Naive thymus-derived CD4-positive, alpha-beta T cell (primary cell): Measurements from ENCODE around the gene RAET1E. TPM values are rescaled to one million over a fixed set of nuclear protein-coding genes. Genes with fewer than 3 reads are reported as not detected.
A peak's percentile ranks its signal among the peaks of the same experiment; 100 is the strongest.
"Not testable (repeated sequence)": the region's sequence is repeated elsewhere in the genome, so short reads cannot be mapped to it uniquely, and the experiment has no call there.

Source experiments
- ATAC-seq: fragments of 150-1000 bp; cut with Tn5 transposase; 2 replicates; pipeline ENCODE4 v1.10.0; 2021; ENCODE audit warnings: mild to moderate bottlenecking, moderate library complexity
- CTCF ChIA-PET: fragments of 350-600 bp; sonication (Branson Sonifier 250); formaldehyde crosslinking; loops from one replicate; lab custom pipeline; 2021; ENCODE audit warnings: antibody characterized with exemption; lab: Charles Lee
- POLR2A ChIA-PET: fragments of 350-600 bp; sonication (Branson Sonifier 250); formaldehyde crosslinking; loops from one replicate; lab custom pipeline; 2021; ENCODE audit warnings: antibody characterized with exemption, inconsistent platforms; lab: Charles Lee
- DNase-seq, 9 donors: peaks; one replicate each; pipeline versions ENCODE4 v3.0.0 to v3.0.0-alpha.2; 2020 to 2022; ENCODE audit warnings: mixed read lengths in 1 of 9
- H3K27ac ChIP-seq: one replicate; pipeline ENCODE4 v1.7.0; 2013; ENCODE audit warnings: mild to moderate bottlenecking, low read depth, low read length, moderate library complexity
- H3K27me3 ChIP-seq, 2 donors: one replicate each; pipeline ENCODE4 v1.7.0; 2013; ENCODE audit warnings: low read length in 2 of 2, mild to moderate bottlenecking in 2 of 2, moderate library complexity in 2 of 2; ENCODE audit not compliant: control insufficient read depth in 2 of 2, insufficient read depth in 2 of 2
- H3K36me3 ChIP-seq, 3 experiments: 1 replicate in 2 of 3; 2 replicates in 1 of 3; pipeline ENCODE4 v1.7.0; 2013; ENCODE audit warnings: low read length in 3 of 3, mild to moderate bottlenecking in 3 of 3, moderate library complexity in 1 of 3; ENCODE audit not compliant: insufficient read depth in 3 of 3, control insufficient read depth in 2 of 3
- H3K4me1 ChIP-seq, 2 donors: one replicate each; pipeline ENCODE4 v1.7.0; 2013; ENCODE audit warnings: low read length in 2 of 2, mild to moderate bottlenecking in 2 of 2, moderate library complexity in 1 of 2; ENCODE audit not compliant: control insufficient read depth in 2 of 2, insufficient read depth in 2 of 2
- H3K4me3 ChIP-seq: 2 replicates; pipeline ENCODE4 v1.7.0; 2013; ENCODE audit warnings: mild to moderate bottlenecking, low read length
- H3K9me3 ChIP-seq, 3 experiments: 1 replicate in 2 of 3; 2 replicates in 1 of 3; pipeline ENCODE4 v1.7.0; 2013; ENCODE audit warnings: low read length in 3 of 3; ENCODE audit not compliant: control insufficient read depth in 2 of 3
- H3K27ac Mint-ChIP-seq, 9 donors: one replicate each; pipeline ENCODE4 v1.8.0; 2020 to 2022; ENCODE audit warnings: mixed read lengths in 9 of 9, mild to moderate bottlenecking in 8 of 9, moderate library complexity in 5 of 9, inconsistent platforms in 2 of 9
- H3K27me3 Mint-ChIP-seq, 5 donors: one replicate each; pipeline ENCODE4 v1.8.0; 2021 to 2022; ENCODE audit warnings: mixed read lengths in 5 of 5, mild to moderate bottlenecking in 1 of 5
- H3K36me3 Mint-ChIP-seq, 5 donors: one replicate each; pipeline ENCODE4 v1.8.0; 2020 to 2022; ENCODE audit warnings: mixed read lengths in 5 of 5, mild to moderate bottlenecking in 3 of 5, inconsistent platforms in 1 of 5
- H3K4me1 Mint-ChIP-seq, 7 donors: one replicate each; pipeline ENCODE4 v1.8.0; 2020 to 2022; ENCODE audit warnings: mixed read lengths in 7 of 7, mild to moderate bottlenecking in 3 of 7, inconsistent platforms in 1 of 7
- H3K4me3 Mint-ChIP-seq, 10 donors: one replicate each; pipeline ENCODE4 v1.8.0; 2020 to 2022; ENCODE audit warnings: mild to moderate bottlenecking in 10 of 10, mixed read lengths in 10 of 10, moderate library complexity in 6 of 10, inconsistent platforms in 2 of 10
- H3K9me3 Mint-ChIP-seq, 11 donors: one replicate each; pipeline ENCODE4 v1.8.0; 2020 to 2022; ENCODE audit warnings: mixed read lengths in 11 of 11, mild to moderate bottlenecking in 4 of 11, inconsistent platforms in 1 of 11, moderate library complexity in 1 of 11
- intact Hi-C, 2 donors: fragments of 100-400 bp; cut with micrococcal nuclease; formaldehyde crosslinking; loops; one replicate each; pipeline ENCODE4 v1.15.1; 2023
- polyA plus RNA-seq, 2 donors: library from polyadenylated mRNA; unstranded; fragments of 300-500 nt; fragmentation: Illumina TruSeq; gene quantifications; one replicate each; pipeline ENCODE4 v1.2.3, GENCODE V29; 2021
- total RNA-seq, 6 experiments: library from RNA in 5 of 6; stranded (reverse) in 5 of 6; gene quantifications; 1 replicate in 5 of 6; 2 replicates in 1 of 6; pipeline ENCODE4 v1.2.3 and lab custom pipeline; 2021 to 2026

Gene RAET1E
- total and polyA plus RNA-seq, 7 experiments from 2014 or later = not detected

- H3K36me3 ChIP-seq = no peaks in the 10 kb centered on the region
- no peak overlapping the region for H3K4me3 ChIP-seq
- H3K9me3 Mint-ChIP-seq = peaks cover 0 to 2% (median 0%) of the 10 kb centered on the region in 11 donors
- H3K27me3 ChIP-seq = peaks cover 11 to 12% of the 10 kb centered on the region in 2 donors
- intact Hi-C loops = loop anchor here in 1 of 2 donors (10.0 kb wide), 1 partner anchor 897 kb away; no protein-coding TSS in a partner anchor
- H3K4me1 Mint-ChIP-seq = peaks cover 16 to 28% (median 24%) of the 10 kb centered on the region in 7 donors
- ChIA-PET CTCF (no interaction called here), POLR2A (no interaction called here)
- no peaks in the 10 kb centered on the region for H3K36me3 Mint-ChIP-seq
- no peak for ATAC-seq
- DNase-seq = no peak
- H3K4me1 ChIP-seq = peaks cover 6% of the 10 kb centered on the region in 2 donors
- no peak overlapping the region for H3K27ac Mint-ChIP-seq
- H3K27me3 Mint-ChIP-seq = peaks cover 59 to 74% (median 68%) of the 10 kb centered on the region in 5 donors
- no peak overlapping the region for H3K27ac ChIP-seq
- peak overlapping the region in 5 of 10 donors; percentile 0 to 89 (median 58) for H3K4me3 Mint-ChIP-seq
- H3K9me3 ChIP-seq = no peaks in the 10 kb centered on the region
Measured at GRCh38 chr6:149921361-149921760, 23.4 kb upstream of the RAET1E start.

GRCh38 chr6:149919834-149920225 lies 21.9 kb upstream of the RAET1E start:
- H3K4me1 ChIP-seq = peaks cover 0 to 6% of the 10 kb centered on the region in 2 donors
- ATAC-seq (no peak), DNase-seq (no peak)
- no peak overlapping the region for H3K4me3 Mint-ChIP-seq
- H3K9me3 ChIP-seq = no peaks in the 10 kb centered on the region
- no peak overlapping the region for H3K27ac Mint-ChIP-seq
- H3K36me3 ChIP-seq = no peaks in the 10 kb centered on the region
- H3K36me3 Mint-ChIP-seq = no peaks in the 10 kb centered on the region
- ChIA-PET CTCF (no interaction called here), POLR2A (no interaction called here)
- H3K27me3 Mint-ChIP-seq = peaks cover 48 to 68% (median 56%) of the 10 kb centered on the region in 5 donors
- H3K27me3 ChIP-seq = peaks cover 6 to 10% of the 10 kb centered on the region in 2 donors
- no peak overlapping the region for H3K4me3 ChIP-seq
- peaks cover 12 to 22% (median 17%) of the 10 kb centered on the region in 7 donors for H3K4me1 Mint-ChIP-seq
- intact Hi-C loops = loop anchor here in 1 of 2 donors (10.0 kb wide), 1 partner anchor 895 kb away; no protein-coding TSS in a partner anchor
- H3K9me3 Mint-ChIP-seq = peaks cover 0 to 2% (median 0%) of the 10 kb centered on the region in 11 donors
- H3K27ac ChIP-seq = no peak overlapping the region

GRCh38 chr6:149919126-149919833 lies 21.4 kb upstream of the RAET1E start:
- not testable (repeated sequence) for DNase-seq, H3K9me3 Mint-ChIP-seq

GRCh38 chr6:149918151-149918905 lies 20.4 kb upstream of the RAET1E start:
- Mint-ChIP-seq H3K9me3 (peaks cover 0 to 2% (median 0%) of the 10 kb centered on the region in 11 donors), H3K4me3 (no peak overlapping the region), H3K27me3 (peaks cover 35 to 66% (median 47%) of the 10 kb centered on the region in 5 donors), H3K4me1 (peaks cover 7 to 14% (median 10%) of the 10 kb centered on the region in 7 donors), H3K27ac (no peak overlapping the region), H3K36me3 (no peaks in the 10 kb centered on the region)
- Histone ChIP-seq H3K36me3 (no peaks in the 10 kb centered on the region), H3K9me3 (no peaks in the 10 kb centered on the region), H3K27ac (no peak overlapping the region), H3K4me1 (peaks cover 0 to 6% of the 10 kb centered on the region in 2 donors), H3K27me3 (peaks cover 5 to 10% of the 10 kb centered on the region in 2 donors), H3K4me3 (no peak overlapping the region)
- ATAC-seq = no peak
- ChIA-PET POLR2A (no interaction called here), CTCF (interaction anchor here (0.8 kb wide), 1 partner anchor 22 kb away, joined by 3 read pairs; no protein-coding TSS in a partner anchor)
- no peak for DNase-seq
- intact Hi-C loops = no loop called here

More at GRCh38 chr6:149919126-149919833, 21.4 kb upstream of the RAET1E start:
- H3K4me3 ChIP-seq, H3K27ac Mint-ChIP-seq, H3K27ac ChIP-seq, POLR2A ChIA-PET, H3K36me3 Mint-ChIP-seq, H3K36me3 ChIP-seq, H3K4me1 ChIP-seq, H3K4me3 Mint-ChIP-seq, H3K9me3 ChIP-seq, H3K27me3 ChIP-seq, ATAC-seq, CTCF ChIA-PET, intact Hi-C loops: not testable (repeated sequence)
- Mint-ChIP-seq H3K4me1 (peaks cover 12 to 22% (median 17%) of the 10 kb centered on the region in 7 donors), H3K27me3 (peaks cover 44 to 68% (median 52%) of the 10 kb centered on the region in 5 donors)

- DNase-seq (no peak), ATAC-seq (no peak)
- Mint-ChIP-seq H3K4me3 (no peak overlapping the region), H3K36me3 (no peaks in the 10 kb centered on the region), H3K9me3 (peaks cover 0 to 2% (median 0%) of the 10 kb centered on the region in 11 donors), H3K27ac (no peak overlapping the region), H3K4me1 (peaks cover under 1 to 7% (median 4%) of the 10 kb centered on the region in 7 donors), H3K27me3 (peaks cover 32 to 66% (median 47%) of the 10 kb centered on the region in 5 donors)
- Histone ChIP-seq H3K27ac (no peak overlapping the region), H3K36me3 (no peaks in the 10 kb centered on the region), H3K9me3 (no peaks in the 10 kb centered on the region), H3K4me3 (no peak overlapping the region), H3K27me3 (peaks cover 5 to 8% of the 10 kb centered on the region in 2 donors), H3K4me1 (peaks cover 0 to 5% of the 10 kb centered on the region in 2 donors)
- ChIA-PET POLR2A (no interaction called here), CTCF (interaction anchor here (0.8 kb wide), 1 partner anchor 21 kb away, joined by 3 read pairs; no protein-coding TSS in a partner anchor)
- intact Hi-C loops = no loop called here
Measured at GRCh38 chr6:149917679-149918078, 19.8 kb upstream of the RAET1E start.

- Mint-ChIP-seq H3K27me3 (peaks cover 22 to 60% (median 39%) of the 10 kb centered on the region in 5 donors), H3K4me3 (no peak overlapping the region), H3K9me3 (peaks cover 0 to 2% (median 0%) of the 10 kb centered on the region in 11 donors), H3K4me1 (no peaks in the 10 kb centered on the region), H3K27ac (no peak overlapping the region), H3K36me3 (no peaks in the 10 kb centered on the region)
- Histone ChIP-seq H3K4me1 (no peaks in the 10 kb centered on the region), H3K36me3 (no peaks in the 10 kb centered on the region), H3K27me3 (no peaks in the 10 kb centered on the region), H3K27ac (no peak overlapping the region), H3K9me3 (no peaks in the 10 kb centered on the region), H3K4me3 (no peak overlapping the region)
- ATAC-seq (no peak), DNase-seq (no peak)
- intact Hi-C loops = no loop called here
- POLR2A ChIA-PET = no interaction called here
- CTCF ChIA-PET = interaction anchor here (1.0 kb wide), 1 partner anchor 9 kb away, joined by 3 read pairs; no protein-coding TSS in a partner anchor
Measured at GRCh38 chr6:149915970-149916865, 18.3 kb upstream of the RAET1E start.
